Right atrium auricular region (tissue), 2 donors: ENCODE results near the gene NMD3. TPM values are rescaled to one million over a fixed set of nuclear protein-coding genes. Genes with fewer than 3 reads are reported as not detected.

ENCODE experiments used
- DNase-seq: peaks from one replicate; pipeline ENCODE4 v3.0.0-alpha.2; 2019; ENCODE audit warnings: low spot score
- H3K27ac ChIP-seq, 2 donors: fragments of 200-600 bp; sonication (generic); 1 replicate in 1 of 2; 2 replicates in 1 of 2; pipeline ENCODE4 v1.5.1; 2016 to 2019
- H3K27me3 ChIP-seq, 2 donors: fragments of 200-600 bp; sonication (generic); one replicate each; pipeline versions ENCODE4 v1.5.1 to v1.6.0; 2017 to 2019
- H3K36me3 ChIP-seq: fragments of 200-600 bp; sonication (generic); one replicate; pipeline ENCODE4 v1.5.1; 2016
- H3K4me1 ChIP-seq, 2 donors: fragments of 200-600 bp; sonication (generic); one replicate each; pipeline versions ENCODE4 v1.5.1 to v1.6.0; 2017 to 2019
- H3K4me3 ChIP-seq, 2 donors: fragments of 200-600 bp; sonication (generic); 1 replicate in 1 of 2; 2 replicates in 1 of 2; pipeline ENCODE4 v1.5.1; 2017 to 2019; ENCODE audit warnings: mild to moderate bottlenecking in 1 of 2, moderate library complexity in 1 of 2
- H3K9me3 ChIP-seq, 2 donors: fragments of 200-600 bp; sonication (generic); one replicate each; pipeline ENCODE4 v1.5.1; 2019
- CTCF ChIP-seq, 2 donors: fragments of 200-600 bp; sonication (generic); IDR thresholded peaks; one replicate each; pipeline ENCODE4 v1.5.1; 2019; ENCODE audit warnings: antibody characterized with exemption in 2 of 2
- total RNA-seq, 2 donors: library from RNA; depleted of rRNA; stranded (reverse); fragments of >200 nt; gene quantifications; one replicate each; pipeline ENCODE4 v1.1.0, GENCODE V29; 2016

NMD3 gene
- total RNA-seq, 2 donors from 2014 or later, result 33.2 to 40.8 TPM

- TF ChIP-seq CTCF (IDR thresholded peaks at IDR 0.05), result no peak
- Histone ChIP-seq H3K9me3 (no peaks in the 10 kb centered on the region), H3K36me3 (peaks cover 5% of the 10 kb centered on the region), H3K4me1 (peaks cover 0 to 5% of the 10 kb centered on the region in 2 donors), H3K27me3 (no peaks in the 10 kb centered on the region), H3K27ac (no peak overlapping the region), H3K4me3 (no peak overlapping the region)
- no peak for DNase-seq
Measured at GRCh38 chr3:161267646-161268045, 46.5 kb downstream of the NMD3 start.

DNA sequence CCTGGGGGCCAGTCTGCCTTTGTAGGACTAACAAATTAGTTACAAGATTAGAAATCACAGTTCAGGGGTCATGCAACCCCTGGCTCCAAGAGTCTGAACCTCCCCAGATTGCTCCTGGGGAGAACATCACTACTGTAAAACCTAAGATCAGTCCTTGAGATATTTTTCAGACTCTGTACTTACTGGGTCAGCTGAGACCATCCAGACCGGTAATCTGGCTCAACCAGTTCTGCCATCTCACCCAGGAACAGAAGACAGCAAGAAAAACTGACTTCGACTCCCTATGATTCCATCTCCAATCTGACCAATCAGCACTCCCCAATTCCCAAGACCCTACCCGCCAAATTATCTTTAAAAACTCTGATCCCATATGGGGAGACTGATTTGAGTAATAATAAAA lies 47.5 kb downstream of the NMD3 start:
- DNase-seq, result no peak
- H3K27ac ChIP-seq, result no peak overlapping the region
- peaks cover 0 to 5% of the 10 kb centered on the region in 2 donors for H3K4me1 ChIP-seq
- no peak overlapping the region for H3K4me3 ChIP-seq
- H3K9me3 ChIP-seq, result no peaks in the 10 kb centered on the region
- peaks cover 5% of the 10 kb centered on the region for H3K36me3 ChIP-seq
- H3K27me3 ChIP-seq, result no peaks in the 10 kb centered on the region
- no peak for TF ChIP-seq CTCF (IDR thresholded peaks at IDR 0.05)

DNA sequence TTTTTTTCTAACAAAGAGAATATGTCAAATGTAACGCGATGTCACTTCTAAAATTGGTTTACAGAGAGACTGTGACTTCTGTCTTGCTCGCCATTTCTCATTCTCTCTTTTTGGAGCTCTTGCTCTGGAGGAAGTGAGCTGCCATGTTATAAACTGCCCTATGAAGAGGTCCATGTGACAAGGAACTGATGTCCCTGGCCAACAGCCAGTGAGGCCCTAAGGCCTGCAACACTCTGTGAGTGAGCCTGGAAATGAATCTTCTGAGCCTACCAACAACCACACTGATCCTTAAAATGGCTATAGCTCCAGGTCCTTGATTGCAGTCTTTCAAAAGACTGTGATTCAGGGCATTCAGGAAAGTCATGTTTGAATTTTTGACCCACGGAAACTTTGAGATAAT lies 49.9 kb downstream of the NMD3 start:
- Histone ChIP-seq H3K27me3 (no peaks in the 10 kb centered on the region), H3K4me1 (peaks cover 0 to 5% of the 10 kb centered on the region in 2 donors), H3K9me3 (no peaks in the 10 kb centered on the region), H3K36me3 (peaks cover 5% of the 10 kb centered on the region), H3K27ac (no peak overlapping the region), H3K4me3 (no peak overlapping the region)
- TF ChIP-seq CTCF (IDR thresholded peaks at IDR 0.05), result no peak
- no peak for DNase-seq

- H3K4me1 ChIP-seq, result peaks cover 0 to 3% of the 10 kb centered on the region in 2 donors
- H3K27me3 ChIP-seq, result no peaks in the 10 kb centered on the region
- DNase-seq, result no peak
- no peak for TF ChIP-seq CTCF (IDR thresholded peaks at IDR 0.05)
- H3K9me3 ChIP-seq, result no peaks in the 10 kb centered on the region
- H3K27ac ChIP-seq, result no peak overlapping the region
- H3K36me3 ChIP-seq, result peaks cover 5% of the 10 kb centered on the region
- no peak overlapping the region for H3K4me3 ChIP-seq
Measured at GRCh38 chr3:161271646-161272045, 50.5 kb downstream of the NMD3 start.

DNA sequence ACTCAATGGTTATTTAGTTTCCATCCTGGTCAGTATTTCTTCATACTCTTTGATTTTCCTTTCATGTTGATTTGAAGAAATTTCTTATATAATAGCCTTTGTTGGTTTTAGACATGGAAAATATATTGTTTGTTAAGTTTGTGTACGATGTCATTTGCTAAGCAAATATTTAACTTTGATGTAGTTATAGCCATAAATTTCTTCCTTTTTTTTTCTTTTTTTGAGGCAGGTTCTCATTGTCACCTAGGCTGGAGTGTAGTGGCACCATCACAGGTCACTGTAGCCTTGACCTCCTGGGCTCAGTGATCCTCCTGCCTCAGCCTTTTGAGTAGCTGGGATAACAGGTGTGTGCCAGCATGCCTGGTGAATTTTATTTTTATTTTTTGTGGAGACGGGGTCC lies 51.4 kb downstream of the NMD3 start:
- Histone ChIP-seq H3K9me3 (no peaks in the 10 kb centered on the region), H3K4me1 (no peaks in the 10 kb centered on the region), H3K27ac (no peak overlapping the region), H3K4me3 (no peak overlapping the region), H3K36me3 (peaks cover 5% of the 10 kb centered on the region), H3K27me3 (no peaks in the 10 kb centered on the region)
- no peak for TF ChIP-seq CTCF (IDR thresholded peaks at IDR 0.05)
- no peak for DNase-seq

DNA sequence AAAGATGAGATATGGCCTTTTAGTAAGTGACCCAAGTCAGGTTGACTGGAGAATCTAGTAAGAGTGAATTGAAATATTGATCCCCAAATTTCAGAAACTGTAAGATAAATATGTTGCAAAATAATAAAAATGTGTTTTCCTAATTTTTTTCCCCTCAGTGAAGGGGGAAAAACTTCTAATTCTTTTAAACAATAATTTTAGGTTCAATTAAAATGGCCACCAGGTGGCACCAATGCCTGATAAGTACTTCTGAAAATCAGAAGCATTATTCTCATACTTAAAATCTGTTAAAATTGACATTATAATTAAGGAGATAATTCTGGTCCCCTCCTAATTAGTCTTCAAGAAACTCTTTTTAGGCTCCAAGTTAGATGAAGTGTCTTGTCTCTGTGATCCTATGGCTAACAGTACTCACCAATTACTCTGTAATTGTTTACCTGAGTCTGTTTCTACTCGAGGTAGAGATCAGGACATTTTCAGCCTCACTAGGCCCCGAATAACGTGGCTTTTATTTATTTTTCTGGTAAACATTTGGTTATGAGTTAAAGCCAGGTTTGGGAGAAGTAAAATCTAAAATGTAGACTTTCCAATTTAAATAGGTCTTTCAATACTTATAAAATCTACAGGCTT lies 52.6 kb downstream of the NMD3 start:
- Histone ChIP-seq H3K4me3 (no peak overlapping the region), H3K27ac (no peak overlapping the region), H3K4me1 (no peaks in the 10 kb centered on the region), H3K27me3 (no peaks in the 10 kb centered on the region), H3K9me3 (no peaks in the 10 kb centered on the region), H3K36me3 (peaks cover 5% of the 10 kb centered on the region)
- no peak for DNase-seq
- TF ChIP-seq CTCF (IDR thresholded peaks at IDR 0.05), result peak; percentile 33 to 75
